Skeletal muscle cell (primary cell): Measurements from ENCODE around the gene ZFAND3.
A peak's percentile ranks its signal among the peaks of the same experiment; 100 is the strongest.

Experiments
- DNase-seq: peaks from one replicate; pipeline ENCODE4 v3.0.0-alpha.2; 2010; ENCODE audit warnings: low read depth
- H3K4me3 ChIP-seq: 2 replicates; pipeline ENCODE4 v1.5.1; 2011; ENCODE audit warnings: low read depth, mild to moderate bottlenecking, control low read depth, low read length, moderate library complexity

ZFAND3 gene

GRCh38 chr6:38131527-38131965 lies 312.0 kb downstream of the ZFAND3 start:
- DNase-seq: peak; percentile 94
- no peak overlapping the region for H3K4me3 ChIP-seq

DNA sequence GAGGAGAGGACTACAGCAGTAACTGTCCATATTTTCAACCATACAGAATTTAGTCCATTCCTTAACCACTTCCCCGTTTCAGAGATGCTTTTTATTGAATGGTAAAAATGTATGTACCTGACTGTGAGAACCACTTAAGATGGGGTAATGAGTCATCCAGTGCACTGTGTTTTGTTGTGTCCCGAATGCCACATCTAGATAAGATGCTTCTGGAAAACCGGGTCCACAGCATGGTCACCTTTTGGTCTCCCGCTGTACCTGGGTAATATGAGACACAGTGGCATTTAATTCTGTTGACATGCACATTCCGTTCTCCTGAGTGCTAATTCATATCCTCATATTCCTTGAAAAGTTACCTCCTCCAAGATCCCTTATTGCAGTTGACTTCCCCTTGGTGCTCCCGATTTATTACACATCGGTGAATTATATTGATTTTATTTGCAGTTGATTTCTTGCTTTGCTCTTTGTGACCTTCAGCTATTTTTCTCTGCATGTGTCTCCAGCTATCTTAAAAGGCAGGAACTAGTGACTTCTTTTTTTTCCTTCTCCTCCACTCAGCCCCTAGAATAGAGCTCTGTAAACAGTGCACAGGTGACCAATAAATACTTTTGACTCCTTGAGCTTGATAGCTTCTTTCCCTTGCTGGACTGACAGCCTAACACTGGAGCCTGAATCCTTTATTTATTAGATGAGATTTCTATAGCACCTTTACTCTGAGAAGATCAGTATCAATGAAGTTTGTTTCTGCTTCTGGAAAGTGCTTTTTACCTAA lies 314.6 kb downstream of the ZFAND3 start:
- DNase-seq: no peak

DNA sequence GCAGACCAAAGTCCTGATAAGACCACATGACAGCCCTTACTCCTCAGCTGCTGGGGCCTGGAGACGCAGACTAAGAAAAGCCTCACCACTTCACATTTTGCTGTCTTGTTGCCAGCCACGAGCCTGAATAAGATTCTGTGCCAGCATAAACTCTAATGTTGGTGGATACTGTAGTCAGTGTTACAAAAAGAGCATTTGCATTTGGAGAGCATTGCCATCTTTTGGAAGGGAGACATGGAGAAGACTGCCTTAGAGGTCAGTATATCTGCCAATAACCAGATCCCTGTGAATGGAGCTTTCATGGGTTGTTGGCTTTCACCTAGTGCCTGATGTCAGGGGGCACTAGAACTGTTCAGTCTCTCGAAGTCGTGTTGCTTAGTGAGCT lies 315.2 kb downstream of the ZFAND3 start:
- no peak for DNase-seq

More for the DNA sequence above, 314.6 kb downstream of the ZFAND3 start:
- no peak overlapping the region for H3K4me3 ChIP-seq

GRCh38 chr6:38136547-38136946 lies 317.0 kb downstream of the ZFAND3 start:
- no peak for DNase-seq
- H3K4me3 ChIP-seq: no peak overlapping the region

More for the DNA sequence above, 315.2 kb downstream of the ZFAND3 start:
- H3K4me3 ChIP-seq: no peak overlapping the region

DNA sequence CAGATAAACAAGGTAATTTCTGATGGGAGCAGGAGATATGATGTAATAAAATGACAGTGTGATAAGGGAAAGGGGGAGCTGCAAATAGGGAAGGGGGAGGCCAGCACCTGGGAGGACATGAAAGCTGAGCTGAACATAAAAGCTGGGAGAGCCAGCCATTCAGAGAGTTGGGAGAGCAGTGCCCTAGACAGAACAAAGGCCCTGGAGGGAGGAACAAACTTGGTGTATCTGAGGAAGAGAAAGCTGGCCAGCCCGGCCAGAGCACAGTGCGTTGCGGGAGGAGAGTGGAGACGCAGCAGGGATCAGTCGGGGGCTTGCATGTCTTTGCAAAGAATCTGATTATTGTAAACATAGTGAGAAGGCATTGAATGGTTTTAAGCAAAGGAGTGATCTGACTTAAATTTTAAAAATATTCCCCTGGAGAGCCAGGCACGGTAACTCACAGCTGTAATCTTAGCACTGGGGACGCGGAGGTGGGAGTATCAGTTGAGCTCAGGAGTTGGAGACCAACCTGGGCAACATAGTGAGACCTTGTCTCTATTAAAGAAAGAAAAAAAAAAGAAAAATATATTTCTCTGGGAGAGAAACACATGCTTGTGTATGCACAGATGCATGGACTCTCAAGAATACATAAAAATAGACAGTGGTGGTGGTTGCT lies 318.2 kb downstream of the ZFAND3 start:
- no peak overlapping the region for H3K4me3 ChIP-seq
- no peak for DNase-seq

- no peak overlapping the region for H3K4me3 ChIP-seq
- no peak for DNase-seq
Measured at GRCh38 chr6:38138374-38138773, 318.8 kb downstream of the ZFAND3 start.

DNA sequence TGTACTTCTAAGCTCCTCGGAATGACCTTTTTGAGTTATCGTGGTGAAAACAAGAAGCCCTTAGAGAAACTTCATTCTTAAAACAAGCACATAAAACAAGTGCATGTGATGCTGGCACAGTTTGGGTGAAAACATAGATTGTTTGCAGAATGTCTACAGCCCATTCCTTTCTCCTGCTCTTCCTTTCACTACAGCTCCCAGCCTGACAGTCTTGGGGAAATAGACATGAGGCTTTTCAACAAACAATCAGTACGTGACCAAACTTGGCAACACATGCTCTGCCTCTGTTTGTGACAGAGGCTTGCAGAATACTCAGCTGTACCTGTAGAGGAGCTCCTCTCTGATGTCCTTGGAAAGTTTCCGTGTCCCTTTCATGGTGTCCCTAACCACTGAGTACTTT lies 321.6 kb downstream of the ZFAND3 start:
- no peak for DNase-seq
- H3K4me3 ChIP-seq: no peak overlapping the region

DNA sequence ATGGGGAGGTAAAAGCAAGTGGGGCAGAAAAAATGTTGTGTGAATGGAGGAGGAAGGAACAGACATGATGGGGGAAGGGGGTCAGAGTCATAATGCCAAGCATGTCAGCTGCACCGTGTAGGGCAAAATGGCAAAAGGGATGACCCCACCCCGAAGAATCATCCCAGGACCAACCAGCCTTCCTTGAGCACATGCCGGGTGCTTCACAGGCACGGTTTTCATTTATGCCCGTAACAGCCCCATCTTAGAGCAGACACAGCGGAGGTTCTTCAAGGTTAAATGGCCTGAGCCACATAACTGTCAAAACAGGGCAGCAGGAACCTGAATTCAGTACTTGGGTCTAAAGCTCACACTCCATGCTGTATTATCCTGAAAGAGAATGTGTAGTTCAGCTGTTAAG lies 322.2 kb downstream of the ZFAND3 start:
- no peak overlapping the region for H3K4me3 ChIP-seq
- DNase-seq: no peak

DNA sequence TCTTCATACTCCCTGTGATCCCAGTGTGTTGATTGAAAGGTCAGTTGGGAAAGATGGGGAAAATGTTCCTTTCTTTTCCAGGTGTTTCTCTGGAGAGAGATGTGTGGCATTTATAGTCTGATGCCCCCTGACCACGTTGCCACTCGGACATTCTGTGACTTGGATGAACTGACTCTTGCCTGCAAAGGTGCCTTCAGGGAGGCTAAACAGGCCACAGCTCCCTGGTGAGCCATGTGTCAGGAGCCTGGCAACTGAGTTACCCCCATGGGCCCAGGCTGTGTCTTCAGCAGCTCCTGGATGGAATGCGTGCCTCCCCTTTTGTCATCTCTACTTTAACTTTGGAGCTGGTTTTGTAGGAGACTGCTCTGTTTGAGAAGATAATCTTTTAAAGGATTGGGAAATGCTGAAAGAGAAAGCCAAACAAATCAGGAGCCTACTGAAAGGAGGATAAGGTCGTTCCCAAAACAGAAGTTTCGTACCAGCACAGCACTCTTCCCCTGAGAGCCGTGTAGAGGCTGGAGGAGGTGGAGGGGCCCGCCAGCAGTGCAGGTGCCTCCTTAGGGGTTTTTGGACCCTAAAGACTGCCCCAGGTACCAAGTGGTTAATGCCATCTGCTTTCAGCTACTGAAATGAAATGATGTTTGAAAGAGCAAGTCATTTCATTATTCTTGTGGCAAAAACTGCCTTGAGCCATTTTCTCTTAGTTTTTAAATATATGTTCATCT lies 322.8 kb downstream of the ZFAND3 start:
- no peak for DNase-seq

GRCh38 chr6:38143191-38144150 lies 323.9 kb downstream of the ZFAND3 start:
- no peak overlapping the region for H3K4me3 ChIP-seq
- no peak for DNase-seq

More for the DNA sequence above, 322.8 kb downstream of the ZFAND3 start:
- H3K4me3 ChIP-seq: no peak overlapping the region

- H3K4me3 ChIP-seq: no peak overlapping the region
- no peak for DNase-seq
Measured at GRCh38 chr6:38144365-38144945, 324.9 kb downstream of the ZFAND3 start.

DNA sequence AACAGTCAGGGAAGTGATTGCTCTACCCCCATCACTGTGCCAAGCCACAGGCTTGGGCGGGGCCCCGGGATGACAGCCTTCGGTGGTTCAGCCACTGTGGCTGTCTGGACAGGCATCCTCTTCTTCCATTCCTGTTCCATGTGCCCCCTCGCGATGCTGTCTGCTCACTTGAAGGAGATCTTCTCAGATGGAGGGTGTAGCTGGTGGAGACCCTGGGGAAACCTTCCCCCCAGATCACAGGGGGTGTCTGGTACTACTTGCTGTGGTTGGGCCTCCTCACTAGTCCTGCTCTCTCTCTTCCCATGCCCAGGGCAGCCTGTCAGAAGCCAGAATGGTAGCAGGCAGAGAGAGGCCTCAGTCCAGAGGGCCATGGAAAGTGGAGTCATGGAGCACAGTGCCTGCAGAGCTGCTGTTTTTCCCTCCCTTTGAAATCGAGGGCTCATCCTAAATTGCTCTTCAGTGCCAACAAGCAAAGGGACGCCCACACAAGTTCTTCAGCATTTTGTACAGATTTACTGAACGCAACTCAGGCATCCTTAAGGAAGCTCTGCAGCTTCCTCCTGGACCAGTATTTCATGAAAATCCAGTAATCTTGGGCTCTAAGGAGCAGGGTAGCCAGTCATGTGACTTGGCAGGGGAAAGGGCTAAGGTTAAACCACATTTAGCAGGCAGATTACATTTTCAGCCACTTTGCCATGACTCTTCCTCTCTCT lies 326.6 kb downstream of the ZFAND3 start:
- no peak for DNase-seq

GRCh38 chr6:38146734-38147027 lies 327.2 kb downstream of the ZFAND3 start:
- no peak overlapping the region for H3K4me3 ChIP-seq

More for the DNA sequence above, 326.6 kb downstream of the ZFAND3 start:
- H3K4me3 ChIP-seq: no peak overlapping the region

GRCh38 chr6:38148606-38149005 lies 329.1 kb downstream of the ZFAND3 start:
- DNase-seq: no peak
- no peak overlapping the region for H3K4me3 ChIP-seq

More at GRCh38 chr6:38146734-38147027, 327.2 kb downstream of the ZFAND3 start:
- DNase-seq: no peak

DNA sequence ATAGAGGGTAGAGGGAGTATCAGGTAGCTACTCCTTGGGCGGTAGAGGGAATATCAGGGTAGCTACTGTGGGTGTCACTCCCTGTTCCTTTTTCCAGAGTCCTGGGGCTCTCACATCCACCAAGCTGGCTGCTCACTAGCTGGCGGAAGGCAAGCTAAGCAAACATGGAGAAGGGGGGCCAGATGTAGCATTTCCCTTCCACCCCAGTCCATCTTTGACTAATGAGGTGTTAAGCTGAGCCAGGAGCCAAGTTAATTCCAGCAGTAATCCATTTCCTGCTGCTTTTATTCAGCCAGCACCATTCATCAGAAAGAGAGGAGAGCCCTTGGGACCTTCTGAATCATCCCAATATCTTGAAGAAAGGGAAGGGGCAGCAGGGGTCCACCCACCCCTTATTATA lies 330.0 kb downstream of the ZFAND3 start:
- DNase-seq: no peak
- no peak overlapping the region for H3K4me3 ChIP-seq

- no peak overlapping the region for H3K4me3 ChIP-seq
- no peak for DNase-seq
Measured at GRCh38 chr6:38150021-38150420, 330.5 kb downstream of the ZFAND3 start.

DNA sequence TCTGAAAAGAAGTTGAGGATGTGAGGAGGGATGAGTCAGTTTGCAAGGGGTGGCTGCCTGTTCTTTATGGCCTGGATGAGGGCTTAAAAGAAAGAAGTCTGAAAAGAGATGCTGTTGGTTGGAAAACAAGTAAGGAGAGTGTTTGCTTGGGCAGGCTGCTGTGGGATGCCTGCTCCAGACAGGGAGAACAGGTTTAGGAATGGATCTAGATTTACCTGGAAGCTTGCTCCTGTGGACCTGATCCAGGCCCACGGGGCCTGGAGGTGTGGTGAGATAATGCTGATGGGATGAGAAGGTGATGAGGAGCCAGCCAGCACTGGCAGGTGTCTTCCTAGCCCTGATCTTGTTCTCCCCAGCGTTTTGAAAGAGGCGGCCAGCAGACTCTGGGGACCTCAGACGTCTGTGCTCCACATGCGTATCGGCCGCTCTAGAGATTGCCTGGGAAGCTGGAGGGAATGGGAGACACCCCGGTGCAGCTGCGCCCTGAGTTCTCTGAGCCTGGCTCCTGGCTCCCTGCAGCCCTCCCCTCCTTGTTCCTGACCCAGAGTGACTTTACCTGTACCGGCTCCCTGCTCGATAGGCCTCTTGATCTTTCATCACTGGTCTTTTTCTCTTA lies 331.3 kb downstream of the ZFAND3 start:
- no peak for DNase-seq
- no peak overlapping the region for H3K4me3 ChIP-seq
